IMR-90 (cell line): ENCODE measurements around the gene EVI5. TPM values are rescaled to one million over a fixed set of nuclear protein-coding genes. Genes with fewer than 3 reads are reported as not detected.
"Not testable (repeated sequence)": the region's sequence is repeated elsewhere in the genome, so short reads cannot be mapped to it uniquely, and the experiment has no call there.

Source experiments
- ATAC-seq: fragments of 200-7000 bp; cut with Tn5 transposase; 2 replicates; pipeline ENCODE4 v1.9.1; 2020; ENCODE audit warnings: low read depth, mild to moderate bottlenecking, moderate library complexity
- BruUV-seq: library from RNA; stranded (reverse); fragments of 400-500 nt; replicated peaks from 2 replicates; lab custom pipeline; 2021; lab: Mats Ljungman, UMichigan
- CTCF ChIA-PET: fragments of 300-600 bp; formaldehyde crosslinking; extraction: SDS; loops from one replicate; lab custom pipeline; 2021; ENCODE audit warnings: antibody characterized with exemption; lab: Yijun Ruan, JAX
- POLR2A ChIA-PET: fragments of 300-600 bp; sonication (Branson Sonifier 250); formaldehyde crosslinking; loops from one replicate; lab custom pipeline; 2022; ENCODE audit warnings: antibody characterized with exemption; ENCODE audit not compliant: unreplicated experiment; lab: Charles Lee
- DNase-seq: peaks from one replicate; pipeline ENCODE4 v3.0.0; 2013
- H2AFZ ChIP-seq: replicated peaks from 2 replicates; pipeline ENCODE3; 2013; ENCODE audit warnings: low read length, mild to moderate bottlenecking; ENCODE audit not compliant: poor library complexity
- H2AK5ac ChIP-seq: 2 replicates; pipeline ENCODE4 v1.6.1; 2013; ENCODE audit warnings: low read depth, low read length, inconsistent platforms
- H2AK9ac ChIP-seq: replicated peaks from 2 replicates; pipeline ENCODE3; 2013; ENCODE audit warnings: mild to moderate bottlenecking, low read depth, low read length, moderate library complexity; ENCODE audit not compliant: poor library complexity
- H2BK120ac ChIP-seq: 2 replicates; pipeline ENCODE4 v1.6.1; 2013; ENCODE audit warnings: low read depth, low read length, inconsistent platforms
- H2BK15ac ChIP-seq: 3 replicates; pipeline ENCODE4 v1.6.1; 2013; ENCODE audit warnings: low read depth, low read length, inconsistent platforms
- H2BK20ac ChIP-seq: 2 replicates; pipeline ENCODE4 v1.6.1; 2013; ENCODE audit warnings: low read depth, mild to moderate bottlenecking, inconsistent platforms, low read length, moderate library complexity
- H2BK5ac ChIP-seq: 2 replicates; pipeline ENCODE4 v1.6.1; 2013; ENCODE audit warnings: mild to moderate bottlenecking, low read depth, low read length, inconsistent platforms; ENCODE audit not compliant: poor library complexity, severe bottlenecking
- H3K14ac ChIP-seq: replicated peaks from 2 replicates; pipeline ENCODE4 v1.6.1; 2013; ENCODE audit warnings: low read depth, low read length, inconsistent platforms
- H3K18ac ChIP-seq: 2 replicates; pipeline ENCODE4 v1.6.1; 2013; ENCODE audit warnings: low read depth, low read length, control low read depth
- H3K23ac ChIP-seq: 2 replicates; pipeline ENCODE4 v1.6.1; 2013; ENCODE audit warnings: low read depth, low read length, inconsistent platforms
- H3K27ac ChIP-seq: 2 replicates; pipeline ENCODE4 v1.5.1; 2013; ENCODE audit warnings: mild to moderate bottlenecking, control low read depth, low read length; ENCODE audit not compliant: insufficient read depth
- H3K27me3 ChIP-seq: 2 replicates; pipeline ENCODE4 v1.6.1; 2013; ENCODE audit warnings: low read length; ENCODE audit not compliant: control insufficient read depth, insufficient read depth
- H3K36me3 ChIP-seq: 2 replicates; pipeline ENCODE4 v1.6.1; 2013; ENCODE audit warnings: low read length, mixed read lengths; ENCODE audit not compliant: control insufficient read depth, insufficient read depth
- H3K4ac ChIP-seq: 2 replicates; pipeline ENCODE4 v1.6.1; 2013; ENCODE audit warnings: low read depth, low read length, inconsistent platforms
- H3K4me1 ChIP-seq: 2 replicates; pipeline ENCODE4 v1.6.1; 2013; ENCODE audit warnings: low read length, mixed read lengths; ENCODE audit not compliant: control insufficient read depth, insufficient read depth
- H3K4me2 ChIP-seq: 2 replicates; pipeline ENCODE4 v1.6.1; 2013; ENCODE audit warnings: low read depth, mild to moderate bottlenecking, control low read depth, low read length, moderate library complexity
- H3K4me3 ChIP-seq: 2 replicates; pipeline ENCODE4 v1.5.1; 2013; ENCODE audit warnings: low read depth, mild to moderate bottlenecking, control low read depth, low read length, moderate library complexity; ENCODE audit not compliant: insufficient read depth
- H3K56ac ChIP-seq: 2 replicates; pipeline ENCODE4 v1.6.1; 2013; ENCODE audit warnings: low read length, inconsistent platforms; ENCODE audit not compliant: insufficient read depth; ENCODE audit errors: extremely low read depth
- H3K79me1 ChIP-seq, 2 experiments: 2 replicates each; pipeline ENCODE4 v1.6.1; 2013; ENCODE audit warnings: low read length in 2 of 2, inconsistent platforms in 1 of 2, low read depth in 1 of 2
- H3K9ac ChIP-seq: 2 replicates; pipeline ENCODE4 v1.6.1; 2013; ENCODE audit warnings: low read depth, low read length, control low read depth
- H3K9me1 ChIP-seq: 2 replicates; pipeline ENCODE4 v1.6.1; 2013; ENCODE audit warnings: low read length, inconsistent platforms; ENCODE audit not compliant: insufficient read depth
- H3K9me3 ChIP-seq: 2 replicates; pipeline ENCODE4 v1.6.1; 2013; ENCODE audit warnings: low read length; ENCODE audit not compliant: control insufficient read depth, insufficient read depth
- H4K20me1 ChIP-seq: 2 replicates; pipeline ENCODE4 v1.6.1; 2013; ENCODE audit warnings: low read length, inconsistent platforms; ENCODE audit not compliant: insufficient read depth
- H4K5ac ChIP-seq: 2 replicates; pipeline ENCODE4 v1.6.1; 2013; ENCODE audit warnings: mild to moderate bottlenecking, low read depth, low read length, control low read depth
- H4K8ac ChIP-seq, 2 experiments: 2 replicates each; pipeline ENCODE4 v1.6.1; 2013; ENCODE audit warnings: low read depth in 2 of 2, low read length in 2 of 2, control low read depth in 1 of 2, inconsistent platforms in 1 of 2
- H4K91ac ChIP-seq: 2 replicates; pipeline ENCODE4 v1.6.1; 2013; ENCODE audit warnings: low read depth, low read length, inconsistent platforms; ENCODE audit not compliant: insufficient read depth
- WGBS, 2 experiments: methylation state at CpG; one replicate each; pipeline versions ENCODE4 v1.1.5 to v1.1.7; 2013; ENCODE audit warnings: missing lambda C conversion rate in 2 of 2; ENCODE audit not compliant: insufficient read length in 1 of 2; ENCODE audit errors: extremely low coverage in 2 of 2; 5-methylcytosine and 5-hydroxymethylcytosine counted together
- dilution Hi-C: fragments of 300-500 bp; cut with HindIII; formaldehyde crosslinking; loops from one replicate; pipeline ENCODE4 v1.14.3; 2018; ENCODE audit warnings: low sequenced_read_pairs; ENCODE audit not compliant: unreplicated experiment
- in situ Hi-C: fragments of 300-500 bp; cut with MboI; formaldehyde crosslinking; loops from 3 replicates; pipeline ENCODE4 v1.14.3; 2019; ENCODE audit warnings: low sequenced_read_pairs, inconsistent platforms, mixed read lengths
- intact Hi-C: fragments of 100-400 bp; cut with micrococcal nuclease; formaldehyde crosslinking; loops from 2 replicates; pipeline ENCODE4 v1.10.0; 2022
- polyA plus RNA-seq, 3 experiments: library from polyadenylated mRNA; depleted of rRNA; stranded (reverse); fragments of >200 nt; gene quantifications; 2 replicates each; pipeline ENCODE4 v1.2.3, GENCODE V29; 2012; ENCODE audit warnings: low replicate concordance in 1 of 3
- total RNA-seq: library from RNA; depleted of rRNA; stranded (reverse); fragments of >200 nt; gene quantifications from 2 replicates; pipeline ENCODE4 v1.2.3, GENCODE V29; 2012

The EVI5 gene
- total and polyA plus RNA-seq, 2 of the 4 experiments (the other 2 are of a cell fraction) = 13.9 to 26.9 TPM

GRCh38 chr1:92589361-92589760 lies 195.5 kb downstream of the EVI5 start:
- H2AFZ ChIP-seq, H3K4me2 ChIP-seq, H3K18ac ChIP-seq, H3K4ac ChIP-seq, H3K4me1 ChIP-seq, ATAC-seq, H2BK15ac ChIP-seq, H2BK120ac ChIP-seq, H4K20me1 ChIP-seq, H2AK9ac ChIP-seq, H3K9me1 ChIP-seq, H3K27ac ChIP-seq, H3K4me3 ChIP-seq, H3K27me3 ChIP-seq, H4K91ac ChIP-seq, H4K8ac ChIP-seq, H2AK5ac ChIP-seq, H2BK5ac ChIP-seq, CTCF ChIA-PET, H4K5ac ChIP-seq, H3K56ac ChIP-seq, H3K36me3 ChIP-seq, in situ Hi-C loops, POLR2A ChIA-PET, H3K23ac ChIP-seq, H3K9me3 ChIP-seq, DNase-seq, dilution Hi-C loops, H3K9ac ChIP-seq, H2BK20ac ChIP-seq, BruUV-seq, H3K14ac ChIP-seq, H3K79me1 ChIP-seq: not testable (repeated sequence)
- intact Hi-C loops = loop anchor here (2.0 kb wide), 1 partner anchor 69 kb away; no protein-coding TSS in a partner anchor
- 100% methylated on average over 1 of the region's 9 CpGs; no CpG with 5 or more reads in 1 of the 2 experiments for WGBS, 2 experiments
